Hepatocyte (in vitro differentiated cells): ENCODE measurements around the gene RCC2. TPM values are rescaled to one million over a fixed set of nuclear protein-coding genes. Genes with fewer than 3 reads are reported as not detected.

Experiments
- DNase-seq: peaks from one replicate; pipeline ENCODE4 v3.0.0-alpha.2; 2016; ENCODE audit warnings: low spot score
- H2AFZ ChIP-seq: fragments of 200-600 bp; sonication (generic); 2 replicates; pipeline ENCODE4 v1.6.0; 2016; ENCODE audit warnings: antibody characterized with exemption, mild to moderate bottlenecking
- H3K27ac ChIP-seq: fragments of 200-600 bp; sonication (generic); 2 replicates; pipeline ENCODE4 v1.5.1; 2016; ENCODE audit warnings: mild to moderate bottlenecking
- H3K27me3 ChIP-seq: fragments of 200-600 bp; sonication (generic); 2 replicates; pipeline ENCODE4 v1.6.1; 2016
- H3K36me3 ChIP-seq: fragments of 200-600 bp; sonication (generic); replicated peaks from 2 replicates; pipeline ENCODE4 v1.5.1; 2016; ENCODE audit warnings: low read depth; ENCODE audit not compliant: insufficient read depth
- H3K4me1 ChIP-seq: fragments of 200-600 bp; sonication (generic); 2 replicates; pipeline ENCODE4 v1.5.1; 2016; ENCODE audit warnings: mild to moderate bottlenecking, moderate library complexity; ENCODE audit not compliant: insufficient read depth
- H3K4me2 ChIP-seq: fragments of 200-600 bp; sonication (generic); 2 replicates; pipeline ENCODE4 v1.6.0; 2016
- H3K4me3 ChIP-seq: fragments of 200-600 bp; sonication (generic); 2 replicates; pipeline ENCODE4 v1.5.1; 2016; ENCODE audit warnings: mild to moderate bottlenecking
- H3K79me2 ChIP-seq: fragments of 200-600 bp; sonication (generic); 2 replicates; pipeline ENCODE4 v1.6.0; 2017; ENCODE audit warnings: mild to moderate bottlenecking
- H3K9me2 ChIP-seq: fragments of 200-600 bp; sonication (generic); replicated peaks from 2 replicates; pipeline ENCODE4 v1.6.0; 2017; ENCODE audit warnings: mild to moderate bottlenecking; ENCODE audit not compliant: insufficient read depth
- H3K9me3 ChIP-seq: fragments of 200-600 bp; sonication (generic); 2 replicates; pipeline ENCODE4 v1.5.1; 2016; ENCODE audit warnings: low read depth, mild to moderate bottlenecking
- H4K20me1 ChIP-seq: fragments of 200-600 bp; sonication (generic); 2 replicates; pipeline ENCODE4 v1.6.0; 2016; ENCODE audit warnings: mild to moderate bottlenecking; ENCODE audit not compliant: insufficient read depth, poor library complexity, severe bottlenecking
- EZH2 ChIP-seq: fragments of 200-600 bp; sonication (generic); IDR thresholded peaks from 2 replicates; pipeline ENCODE4 v1.6.1; 2016; ENCODE audit warnings: antibody characterized with exemption, mild to moderate bottlenecking, borderline replicate concordance
- EZH2phosphoT487 ChIP-seq: fragments of 200-600 bp; sonication (generic); IDR thresholded peaks from one replicate; pipeline ENCODE4 v1.6.1; 2018; ENCODE audit warnings: antibody characterized with exemption, mild to moderate bottlenecking, low read depth, moderate library complexity; ENCODE audit not compliant: unreplicated experiment, severe bottlenecking
- WGBS: methylation state at CpG from one replicate; pipeline ENCODE4 v1.1.6; 2016; ENCODE audit warnings: low lambda C conversion rate; ENCODE audit errors: missing lambda C conversion rate; 5-methylcytosine and 5-hydroxymethylcytosine counted together
- polyA plus RNA-seq: library from polyadenylated mRNA; unstranded; fragments of >200 nt; fragmentation: Nextera tagmentation; extraction: Ambion mirVana; gene quantifications from 2 replicates; pipeline ENCODE4 v1.2.1, GENCODE V29; 2016
- total RNA-seq: library from RNA; depleted of rRNA; stranded (reverse); fragments of >200 nt; gene quantifications from 2 replicates; pipeline ENCODE4 v1.2.3, GENCODE V29; 2014
- TF ChIP-seq, protein P1 (sequence below): fragments of 200-600 bp; sonication (generic); IDR thresholded peaks from 2 replicates; pipeline ENCODE4 v1.5.1; 2016; ENCODE audit warnings: antibody characterized with exemption, mild to moderate bottlenecking; ENCODE audit not compliant: poor library complexity

RCC2 gene
- total and polyA plus RNA-seq, 2 experiments from 2014 or later, result 22.5 to 56.9 TPM

GRCh38 chr1:17441265-17441992 lies 2.0 kb upstream of the RCC2 start:
- Histone ChIP-seq H3K27me3 (no peaks in the 10 kb centered on the region), H3K9me2 (no peaks in the 10 kb centered on the region), H3K27ac (peak overlapping the region; percentile 53), H3K4me2 (peak overlapping the region; percentile 80), H3K79me2 (peaks cover 20% of the 10 kb centered on the region), H2AFZ (no peak overlapping the region), H3K4me3 (no peak overlapping the region), H3K4me1 (peaks cover 22% of the 10 kb centered on the region), H3K36me3 (no peaks in the 10 kb centered on the region), H4K20me1 (peaks cover 9% of the 10 kb centered on the region), H3K9me3 (no peaks in the 10 kb centered on the region)
- WGBS, result 42% methylated on average over 10 of the region's 10 CpGs
- peak; percentile 30 for DNase-seq
- TF ChIP-seq EZH2phosphoT487 (no peak), EZH2 (no peak)
- TF ChIP-seq, protein P1, sequence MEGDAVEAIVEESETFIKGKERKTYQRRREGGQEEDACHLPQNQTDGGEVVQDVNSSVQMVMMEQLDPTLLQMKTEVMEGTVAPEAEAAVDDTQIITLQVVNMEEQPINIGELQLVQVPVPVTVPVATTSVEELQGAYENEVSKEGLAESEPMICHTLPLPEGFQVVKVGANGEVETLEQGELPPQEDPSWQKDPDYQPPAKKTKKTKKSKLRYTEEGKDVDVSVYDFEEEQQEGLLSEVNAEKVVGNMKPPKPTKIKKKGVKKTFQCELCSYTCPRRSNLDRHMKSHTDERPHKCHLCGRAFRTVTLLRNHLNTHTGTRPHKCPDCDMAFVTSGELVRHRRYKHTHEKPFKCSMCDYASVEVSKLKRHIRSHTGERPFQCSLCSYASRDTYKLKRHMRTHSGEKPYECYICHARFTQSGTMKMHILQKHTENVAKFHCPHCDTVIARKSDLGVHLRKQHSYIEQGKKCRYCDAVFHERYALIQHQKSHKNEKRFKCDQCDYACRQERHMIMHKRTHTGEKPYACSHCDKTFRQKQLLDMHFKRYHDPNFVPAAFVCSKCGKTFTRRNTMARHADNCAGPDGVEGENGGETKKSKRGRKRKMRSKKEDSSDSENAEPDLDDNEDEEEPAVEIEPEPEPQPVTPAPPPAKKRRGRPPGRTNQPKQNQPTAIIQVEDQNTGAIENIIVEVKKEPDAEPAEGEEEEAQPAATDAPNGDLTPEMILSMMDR, result no peak

DNA sequence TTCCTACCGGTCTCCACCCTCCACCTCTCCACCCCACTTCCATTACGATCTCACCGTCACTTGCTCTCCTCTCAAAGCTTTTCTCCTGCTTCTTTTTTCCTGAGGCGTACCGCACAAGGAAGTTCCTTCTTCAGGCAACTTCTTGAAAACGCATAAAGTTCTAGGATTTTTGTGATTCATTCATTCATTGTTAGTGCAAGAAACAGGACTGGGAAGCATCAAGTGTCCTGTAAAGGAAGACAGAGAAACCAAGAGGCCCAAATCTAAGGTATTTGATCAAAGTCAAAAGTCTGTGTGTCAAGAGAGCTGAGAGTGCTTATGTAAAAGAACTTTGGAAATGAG lies 1.3 kb upstream of the RCC2 start:
- H3K4me1 ChIP-seq, result peaks cover 25% of the 10 kb centered on the region
- WGBS, result 40% methylated on average over 6 of the region's 6 CpGs
- no peaks in the 10 kb centered on the region for H3K9me2 ChIP-seq
- no peak overlapping the region for H2AFZ ChIP-seq
- no peak for DNase-seq
- H3K4me2 ChIP-seq, result peak overlapping the region; percentile 80
- no peak for TF ChIP-seq EZH2phosphoT487
- TF ChIP-seq, protein P1, result no peak
- no peak for TF ChIP-seq EZH2
- H3K27me3 ChIP-seq, result no peaks in the 10 kb centered on the region
- H4K20me1 ChIP-seq, result peaks cover 16% of the 10 kb centered on the region
- peak overlapping the region; percentile 53 for H3K27ac ChIP-seq
- H3K4me3 ChIP-seq, result no peak overlapping the region
- H3K79me2 ChIP-seq, result peaks cover 26% of the 10 kb centered on the region
- no peaks in the 10 kb centered on the region for H3K9me3 ChIP-seq
- H3K36me3 ChIP-seq, result no peaks in the 10 kb centered on the region

- peaks cover 32% of the 10 kb centered on the region for H3K79me2 ChIP-seq
- H3K4me1 ChIP-seq, result peaks cover 25% of the 10 kb centered on the region
- H3K36me3 ChIP-seq, result no peaks in the 10 kb centered on the region
- no peak for TF ChIP-seq EZH2phosphoT487
- TF ChIP-seq EZH2, result no peak
- TF ChIP-seq, protein P1, result no peak
- no peaks in the 10 kb centered on the region for H3K27me3 ChIP-seq
- no peaks in the 10 kb centered on the region for H3K9me3 ChIP-seq
- H3K4me2 ChIP-seq, result peak overlapping the region; percentile 80
- peak overlapping the region; percentile 24 for H3K4me3 ChIP-seq
- H3K27ac ChIP-seq, result peak overlapping the region; percentile 53
- 27% methylated on average over 18 of the region's 18 CpGs for WGBS
- peak overlapping the region; percentile 39 for H2AFZ ChIP-seq
- H3K9me2 ChIP-seq, result no peaks in the 10 kb centered on the region
- H4K20me1 ChIP-seq, result peaks cover 19% of the 10 kb centered on the region
- no peak for DNase-seq
These were observed 773 bp upstream of the RCC2 start for GRCh38 chr1:17440074-17440826.
